DOHH2 (cell line): Measurements from ENCODE around the gene RYR2.

ENCODE experiments used
- H3F3A ChIP-seq: fragments of 200-600 bp; sonication (generic), shearing (Covaris generic); 2 replicates; pipeline ENCODE4 v1.6.0; 2016; ENCODE audit warnings: antibody characterized with exemption, mild to moderate bottlenecking; ENCODE audit not compliant: control insufficient read depth, insufficient read depth
- H3K27ac ChIP-seq: fragments of 200-600 bp; sonication (generic); 2 replicates; pipeline ENCODE4 v1.5.1; 2014; ENCODE audit warnings: low read depth, mild to moderate bottlenecking, low read length, moderate library complexity
- H3K27me3 ChIP-seq: fragments of 200-600 bp; sonication (generic); 2 replicates; pipeline ENCODE4 v1.6.1; 2014; ENCODE audit warnings: mild to moderate bottlenecking, low read length, mixed read lengths; ENCODE audit not compliant: control insufficient read depth
- H3K36me3 ChIP-seq: fragments of 200-600 bp; sonication (generic); 2 replicates; pipeline ENCODE4 v1.6.1; 2014; ENCODE audit warnings: mild to moderate bottlenecking, low read length, moderate library complexity, mixed read lengths; ENCODE audit not compliant: control insufficient read depth
- H3K4me1 ChIP-seq: fragments of 200-600 bp; sonication (generic); 2 replicates; pipeline ENCODE4 v1.6.1; 2014; ENCODE audit warnings: mild to moderate bottlenecking, low read length, mixed read lengths; ENCODE audit not compliant: control insufficient read depth
- H3K4me2 ChIP-seq: fragments of 200-600 bp; sonication (generic); 2 replicates; pipeline ENCODE4 v1.6.0; 2014; ENCODE audit warnings: mild to moderate bottlenecking, low read length, moderate library complexity
- H3K4me3 ChIP-seq: fragments of 200-600 bp; sonication (generic); 2 replicates; pipeline ENCODE4 v1.5.1; 2014; ENCODE audit warnings: mild to moderate bottlenecking, low read length, mixed read lengths
- H3K79me2 ChIP-seq: fragments of 200-600 bp; sonication (generic); 2 replicates; pipeline ENCODE4 v1.6.1; 2014; ENCODE audit warnings: mild to moderate bottlenecking, low read length, mixed read lengths; ENCODE audit not compliant: control insufficient read depth
- H3K9me2 ChIP-seq: fragments of 200-600 bp; sonication (generic); replicated peaks from 2 replicates; pipeline ENCODE4 v1.6.1; 2014; ENCODE audit warnings: mild to moderate bottlenecking, low read length, mixed read lengths; ENCODE audit not compliant: control insufficient read depth
- H3K9me3 ChIP-seq: fragments of 200-600 bp; sonication (generic); 2 replicates; pipeline ENCODE4 v1.6.1; 2014; ENCODE audit warnings: antibody characterized with exemption, low read length, mixed read lengths; ENCODE audit not compliant: control insufficient read depth, insufficient read depth
- H4K20me1 ChIP-seq: fragments of 200-600 bp; sonication (generic); 2 replicates; pipeline ENCODE4 v1.6.0; 2014; ENCODE audit warnings: low read depth, mild to moderate bottlenecking, antibody characterized with exemption, low read length, moderate library complexity; ENCODE audit not compliant: control insufficient read depth, insufficient read depth
- EZH2phosphoT487 ChIP-seq: fragments of 200-600 bp; sonication (generic); IDR thresholded peaks from 2 replicates; pipeline ENCODE4 v1.6.1; 2017; ENCODE audit warnings: borderline replicate concordance, mild to moderate bottlenecking, antibody characterized with exemption, low read length, moderate library complexity, mixed read lengths
- TF ChIP-seq, protein P1 (sequence below): fragments of 200-600 bp; sonication (generic); IDR thresholded peaks from one replicate; pipeline ENCODE4 v1.5.1; 2014; ENCODE audit warnings: antibody characterized with exemption, mild to moderate bottlenecking, low read depth, low read length; ENCODE audit not compliant: poor library complexity, severe bottlenecking

Gene RYR2

DNA sequence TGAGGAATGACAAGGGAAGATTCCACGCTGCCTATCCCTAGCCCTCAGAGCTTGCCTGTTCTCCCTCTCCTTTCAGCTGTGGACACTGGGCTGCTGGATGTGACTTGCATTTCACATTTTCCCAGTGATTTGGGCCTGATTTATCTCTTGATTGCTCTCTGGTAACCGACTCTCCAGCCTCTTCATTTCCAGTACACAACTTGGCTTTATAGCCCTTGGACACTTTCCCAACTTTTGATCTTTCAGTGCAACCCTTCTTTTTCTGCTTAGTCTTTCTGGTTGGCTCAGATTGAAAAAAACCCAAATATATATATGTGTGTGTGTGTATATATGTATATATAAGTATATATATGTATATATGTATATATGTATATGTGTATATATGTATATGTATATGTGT is 138.3 kb downstream of the RYR2 start:
- Histone ChIP-seq H3K27ac (no peak overlapping the region), H4K20me1 (no peaks in the 10 kb centered on the region)
- TF ChIP-seq EZH2phosphoT487 = no peak
- TF ChIP-seq, protein P1, sequence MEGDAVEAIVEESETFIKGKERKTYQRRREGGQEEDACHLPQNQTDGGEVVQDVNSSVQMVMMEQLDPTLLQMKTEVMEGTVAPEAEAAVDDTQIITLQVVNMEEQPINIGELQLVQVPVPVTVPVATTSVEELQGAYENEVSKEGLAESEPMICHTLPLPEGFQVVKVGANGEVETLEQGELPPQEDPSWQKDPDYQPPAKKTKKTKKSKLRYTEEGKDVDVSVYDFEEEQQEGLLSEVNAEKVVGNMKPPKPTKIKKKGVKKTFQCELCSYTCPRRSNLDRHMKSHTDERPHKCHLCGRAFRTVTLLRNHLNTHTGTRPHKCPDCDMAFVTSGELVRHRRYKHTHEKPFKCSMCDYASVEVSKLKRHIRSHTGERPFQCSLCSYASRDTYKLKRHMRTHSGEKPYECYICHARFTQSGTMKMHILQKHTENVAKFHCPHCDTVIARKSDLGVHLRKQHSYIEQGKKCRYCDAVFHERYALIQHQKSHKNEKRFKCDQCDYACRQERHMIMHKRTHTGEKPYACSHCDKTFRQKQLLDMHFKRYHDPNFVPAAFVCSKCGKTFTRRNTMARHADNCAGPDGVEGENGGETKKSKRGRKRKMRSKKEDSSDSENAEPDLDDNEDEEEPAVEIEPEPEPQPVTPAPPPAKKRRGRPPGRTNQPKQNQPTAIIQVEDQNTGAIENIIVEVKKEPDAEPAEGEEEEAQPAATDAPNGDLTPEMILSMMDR = no peak

DNA sequence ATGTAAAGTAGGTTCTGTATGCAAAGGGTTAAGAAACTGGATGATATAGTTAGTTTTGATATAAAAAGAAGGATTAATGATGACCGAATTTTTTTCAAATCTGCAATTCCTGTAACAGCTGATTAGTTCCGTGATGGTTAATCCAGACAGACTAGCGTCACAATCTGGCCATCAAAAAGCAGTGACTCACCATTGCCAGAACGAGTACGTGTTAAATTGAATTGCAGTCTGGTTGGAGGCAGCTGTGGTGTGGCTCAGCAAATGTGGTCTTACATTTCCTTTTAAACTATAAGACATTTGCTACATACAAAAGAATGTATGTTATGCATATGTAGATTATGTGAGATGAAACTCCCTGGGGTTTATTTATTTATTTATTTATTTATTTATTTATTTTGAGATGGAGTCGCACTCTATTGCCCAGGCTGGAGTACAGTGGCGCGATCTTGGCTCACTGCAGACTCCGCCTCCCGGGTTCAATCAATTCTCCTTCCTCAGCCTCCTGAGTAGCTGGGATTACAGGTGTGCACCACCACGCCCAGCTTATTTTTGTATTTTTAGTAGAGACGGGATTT is 139.8 kb downstream of the RYR2 start:
- no peaks in the 10 kb centered on the region for H3K4me1 ChIP-seq
- no peaks in the 10 kb centered on the region for H3K79me2 ChIP-seq
- H3K4me2 ChIP-seq = no peak overlapping the region
- no peaks in the 10 kb centered on the region for H3K9me3 ChIP-seq
- H3K9me2 ChIP-seq = no peaks in the 10 kb centered on the region
- no peak overlapping the region for H3K27ac ChIP-seq
- H3K27me3 ChIP-seq = no peaks in the 10 kb centered on the region
- H3F3A ChIP-seq = no peaks in the 10 kb centered on the region
- no peaks in the 10 kb centered on the region for H4K20me1 ChIP-seq
- H3K36me3 ChIP-seq = no peaks in the 10 kb centered on the region
- H3K4me3 ChIP-seq = no peak overlapping the region
- TF ChIP-seq EZH2phosphoT487 = no peak
- TF ChIP-seq, protein P1 = no peak

More for the DNA sequence above, 138.3 kb downstream of the RYR2 start:
- H3K79me2 ChIP-seq = no peaks in the 10 kb centered on the region
- H3K4me1 ChIP-seq = no peaks in the 10 kb centered on the region
- H3K36me3 ChIP-seq = no peaks in the 10 kb centered on the region
- H3K27me3 ChIP-seq = no peaks in the 10 kb centered on the region
- H3K4me3 ChIP-seq = no peak overlapping the region
- no peaks in the 10 kb centered on the region for H3K9me2 ChIP-seq
- H3K4me2 ChIP-seq = no peak overlapping the region
- H3K9me3 ChIP-seq = no peaks in the 10 kb centered on the region
- no peaks in the 10 kb centered on the region for H3F3A ChIP-seq

DNA sequence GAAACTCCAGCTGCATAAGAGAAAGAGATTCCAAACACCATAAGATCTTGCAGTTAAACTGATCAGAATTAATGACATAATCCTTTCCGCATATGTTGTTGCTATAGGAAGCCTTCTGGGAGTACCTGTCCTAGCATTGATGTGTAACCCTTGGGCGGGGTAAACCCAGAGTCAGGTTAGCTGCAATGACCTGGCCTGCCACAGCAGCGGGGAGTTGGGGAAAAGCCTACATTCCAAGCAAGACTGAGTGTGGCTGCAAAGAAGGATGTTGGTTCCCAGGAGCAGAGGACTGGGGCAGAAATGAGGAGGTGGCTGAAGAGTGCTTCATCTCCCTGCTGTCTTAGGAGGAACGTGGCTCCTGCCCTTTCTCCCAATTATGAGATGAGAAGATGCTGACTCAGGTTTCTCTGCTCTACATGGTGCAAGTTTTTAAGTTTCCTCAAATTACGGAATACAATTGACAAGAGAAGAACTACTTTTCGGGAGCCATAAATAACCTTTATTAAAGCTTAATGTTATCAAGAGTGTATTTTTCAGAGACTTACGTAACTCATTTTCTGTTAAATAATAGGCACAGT is 142.1 kb downstream of the RYR2 start:
- Histone ChIP-seq H3K27me3 (no peaks in the 10 kb centered on the region), H3F3A (no peaks in the 10 kb centered on the region), H3K27ac (no peak overlapping the region), H4K20me1 (no peaks in the 10 kb centered on the region), H3K36me3 (no peaks in the 10 kb centered on the region), H3K9me3 (no peaks in the 10 kb centered on the region), H3K4me3 (no peak overlapping the region), H3K4me1 (no peaks in the 10 kb centered on the region), H3K9me2 (no peaks in the 10 kb centered on the region), H3K79me2 (no peaks in the 10 kb centered on the region), H3K4me2 (no peak overlapping the region)
- TF ChIP-seq EZH2phosphoT487 = no peak
- TF ChIP-seq, protein P1 = no peak
